ENCODE results near the gene ATP8B4. TPM values are rescaled to one million over a fixed set of nuclear protein-coding genes. Genes with fewer than 3 reads are reported as not detected.

Gene ATP8B4
- polyA plus RNA-seq, 4 donors = 2.9 to 3.5 (median 3.1) TPM

GRCh38 chr15:50067254-50067653, 51.8 kb downstream of the ATP8B4 start:
- no peak for DNase-seq (ENCODE audit: low read depth in 4 of 4, low spot score in 2 of 4)

GRCh38 chr15:50066666-50067065, 52.4 kb downstream of the ATP8B4 start:
- DNase-seq (ENCODE audit: low read depth in 4 of 4, low spot score in 2 of 4) = no peak

- DNase-seq (ENCODE audit: low read depth in 4 of 4, low spot score in 2 of 4) = no peak
These were observed 52.8 kb downstream of the ATP8B4 start for GRCh38 chr15:50066202-50066601.

- DNase-seq (ENCODE audit: low read depth in 4 of 4, low spot score in 2 of 4) = no peak
These were observed 53.8 kb downstream of the ATP8B4 start for GRCh38 chr15:50065279-50065678.

GRCh38 chr15:50064673-50065072, 54.4 kb downstream of the ATP8B4 start:
- DNase-seq (ENCODE audit: low read depth in 4 of 4, low spot score in 2 of 4) = no peak

GRCh38 chr15:50063226-50063625, 55.8 kb downstream of the ATP8B4 start:
- DNase-seq (ENCODE audit: low read depth in 4 of 4, low spot score in 2 of 4) = no peak

GRCh38 chr15:50061503-50061902, 57.5 kb downstream of the ATP8B4 start:
- no peak for DNase-seq (ENCODE audit: low read depth in 4 of 4, low spot score in 2 of 4)

GRCh38 chr15:50059883-50060282, 59.1 kb downstream of the ATP8B4 start:
- no peak for DNase-seq (ENCODE audit: low read depth in 4 of 4, low spot score in 2 of 4)

- no peak for DNase-seq (ENCODE audit: low read depth in 4 of 4, low spot score in 2 of 4)
These were observed 59.7 kb downstream of the ATP8B4 start for GRCh38 chr15:50059203-50059772.

GRCh38 chr15:50057905-50058639, 61.0 kb downstream of the ATP8B4 start:
- peak in 1 of 4 donors; percentile 15 for DNase-seq (ENCODE audit: low read depth in 4 of 4, low spot score in 2 of 4)

GRCh38 chr15:50057196-50057595, 61.8 kb downstream of the ATP8B4 start:
- no peak for DNase-seq (ENCODE audit: low read depth in 4 of 4, low spot score in 2 of 4)

- DNase-seq (ENCODE audit: low read depth in 4 of 4, low spot score in 2 of 4) = no peak
These were observed 63.3 kb downstream of the ATP8B4 start for GRCh38 chr15:50055750-50056157.

GRCh38 chr15:50055332-50055731, 63.7 kb downstream of the ATP8B4 start:
- no peak for DNase-seq (ENCODE audit: low read depth in 4 of 4, low spot score in 2 of 4)

- no peak for DNase-seq (ENCODE audit: low read depth in 4 of 4, low spot score in 2 of 4)
These were observed 65.8 kb downstream of the ATP8B4 start for GRCh38 chr15:50053055-50053856.

- DNase-seq (ENCODE audit: low read depth in 4 of 4, low spot score in 2 of 4) = peak in 3 of 4 donors; percentile 38 to 62 (median 44)
These were observed 67.1 kb downstream of the ATP8B4 start for GRCh38 chr15:50051811-50052419.

GRCh38 chr15:50050986-50051743, 67.9 kb downstream of the ATP8B4 start:
- no peak for DNase-seq (ENCODE audit: low read depth in 4 of 4, low spot score in 2 of 4)

GRCh38 chr15:50049871-50050270, 69.2 kb downstream of the ATP8B4 start:
- DNase-seq (ENCODE audit: low read depth in 4 of 4, low spot score in 2 of 4) = no peak

GRCh38 chr15:50046867-50047266, 72.2 kb downstream of the ATP8B4 start:
- DNase-seq (ENCODE audit: low read depth in 4 of 4, low spot score in 2 of 4) = no peak

- no peak for DNase-seq (ENCODE audit: low read depth in 4 of 4, low spot score in 2 of 4)
These were observed 72.9 kb downstream of the ATP8B4 start for GRCh38 chr15:50046159-50046558.

- DNase-seq (ENCODE audit: low read depth in 4 of 4, low spot score in 2 of 4) = no peak
These were observed 74.1 kb downstream of the ATP8B4 start for GRCh38 chr15:50044904-50045303.

Data from left renal cortex interstitium (tissue), 4 donors.